Activated naive CD4-positive, alpha-beta T cell treated with anti-CD3 and anti-CD28 coated beads, Interleukin-2, amount 50 U/mL, for 24 hours (primary cell): Measurements from ENCODE around the gene DOK6.

ENCODE experiments used
- H3K27ac Mint-ChIP-seq: one replicate; pipeline ENCODE4 v1.8.0; 2021; ENCODE audit warnings: mild to moderate bottlenecking, mixed read lengths
- H3K27me3 Mint-ChIP-seq: one replicate; pipeline ENCODE4 v1.8.0; 2021; ENCODE audit warnings: mixed read lengths
- H3K36me3 Mint-ChIP-seq: one replicate; pipeline ENCODE4 v1.8.0; 2021; ENCODE audit warnings: mixed read lengths
- H3K4me1 Mint-ChIP-seq: one replicate; pipeline ENCODE4 v1.8.0; 2021; ENCODE audit warnings: mixed read lengths
- H3K4me3 Mint-ChIP-seq: one replicate; pipeline ENCODE4 v1.8.0; 2021; ENCODE audit warnings: mild to moderate bottlenecking, mixed read lengths
- H3K9me3 Mint-ChIP-seq: one replicate; pipeline ENCODE4 v1.8.0; 2021; ENCODE audit warnings: mixed read lengths

DOK6 gene

DNA sequence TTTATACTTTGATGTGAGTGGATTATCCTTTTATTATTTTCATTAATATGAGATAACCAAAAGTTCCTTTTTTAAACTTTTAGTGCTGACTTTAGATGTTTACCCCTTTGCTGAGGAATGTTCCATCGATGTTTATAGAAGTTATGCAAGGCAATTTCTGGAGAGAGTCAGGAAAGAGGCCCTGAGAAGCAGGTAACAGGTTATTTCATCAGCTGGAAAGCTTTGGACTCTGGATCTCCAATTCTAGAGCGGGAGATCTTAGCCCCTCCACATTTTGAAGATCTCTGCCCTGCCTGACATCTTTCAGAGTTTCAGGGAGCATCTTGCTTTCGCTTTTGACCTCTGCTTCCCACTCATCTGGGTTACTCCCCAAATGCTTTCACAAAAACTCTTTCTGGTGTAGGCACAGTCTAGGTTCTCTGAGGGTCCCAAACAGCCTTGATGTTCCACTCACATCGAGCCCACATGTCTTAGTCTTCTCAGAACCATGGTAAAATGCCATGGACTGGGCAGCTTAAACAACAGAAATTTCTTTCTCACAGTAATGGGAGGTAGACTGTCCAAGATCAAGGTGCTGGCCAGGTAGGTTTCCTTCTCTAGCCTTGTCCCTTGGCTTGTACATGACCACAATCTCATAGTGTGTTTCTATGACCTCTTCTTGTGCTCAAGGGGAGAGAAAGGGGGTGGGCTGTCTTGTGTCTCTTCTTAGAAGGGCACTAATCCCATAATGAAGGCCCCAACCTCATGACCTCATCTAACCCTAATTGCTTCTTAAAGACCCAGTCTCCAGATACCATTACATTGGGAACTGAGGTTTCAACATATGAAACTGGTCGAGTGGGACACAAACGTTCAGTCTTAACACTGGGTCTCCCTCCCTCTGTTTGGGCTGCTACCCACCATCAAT, 87.1 kb downstream of the DOK6 start:
- no peak overlapping the region for H3K4me3 Mint-ChIP-seq
- no peak overlapping the region for H3K27ac Mint-ChIP-seq
- no peaks in the 10 kb centered on the region for H3K9me3 Mint-ChIP-seq
- H3K27me3 Mint-ChIP-seq = peaks cover 11% of the 10 kb centered on the region
- H3K4me1 Mint-ChIP-seq = no peaks in the 10 kb centered on the region
- H3K36me3 Mint-ChIP-seq = no peaks in the 10 kb centered on the region

DNA sequence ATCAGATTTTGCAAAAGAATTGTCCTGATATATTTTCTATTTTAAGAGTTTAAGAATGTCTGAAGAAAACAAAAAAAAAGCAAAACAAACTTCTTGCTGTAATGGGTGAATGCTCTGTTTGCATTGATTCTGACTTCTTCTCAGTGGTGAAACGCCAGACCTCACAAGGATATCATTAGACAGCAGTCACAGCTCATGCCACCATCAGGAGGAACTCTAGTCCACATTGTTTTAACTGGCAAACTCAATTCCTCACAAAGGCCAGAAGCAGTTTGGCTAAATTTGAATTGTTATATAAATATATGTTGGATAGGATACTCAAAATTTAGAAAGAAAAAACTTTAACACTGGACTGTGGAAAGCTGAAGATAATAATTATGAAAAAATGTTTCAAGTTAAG, 89.4 kb downstream of the DOK6 start:
- Mint-ChIP-seq H3K36me3 (no peaks in the 10 kb centered on the region), H3K4me3 (no peak overlapping the region), H3K9me3 (no peaks in the 10 kb centered on the region), H3K27ac (no peak overlapping the region), H3K4me1 (no peaks in the 10 kb centered on the region), H3K27me3 (peaks cover 5% of the 10 kb centered on the region)

DNA sequence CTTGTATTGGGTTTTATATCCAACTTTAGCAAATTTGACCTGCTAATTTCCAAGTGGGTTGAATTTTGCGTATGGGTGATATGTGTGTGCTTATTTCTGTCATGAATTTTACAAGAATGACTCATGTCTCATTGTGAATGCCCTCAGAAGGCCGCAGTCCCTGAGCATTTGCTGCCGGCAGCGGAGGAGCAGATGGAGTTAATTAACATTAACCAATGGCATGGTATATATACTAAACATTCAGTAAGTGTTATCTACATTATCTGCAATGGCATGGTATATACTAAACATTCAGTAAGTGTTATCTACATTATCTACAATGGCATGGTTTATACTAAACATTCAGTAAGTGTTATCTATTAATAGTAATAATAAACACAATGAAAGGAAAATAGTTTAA, 90.1 kb downstream of the DOK6 start:
- Mint-ChIP-seq H3K27ac (no peak overlapping the region), H3K4me3 (no peak overlapping the region), H3K27me3 (peaks cover 3% of the 10 kb centered on the region), H3K4me1 (no peaks in the 10 kb centered on the region), H3K36me3 (no peaks in the 10 kb centered on the region), H3K9me3 (no peaks in the 10 kb centered on the region)

DNA sequence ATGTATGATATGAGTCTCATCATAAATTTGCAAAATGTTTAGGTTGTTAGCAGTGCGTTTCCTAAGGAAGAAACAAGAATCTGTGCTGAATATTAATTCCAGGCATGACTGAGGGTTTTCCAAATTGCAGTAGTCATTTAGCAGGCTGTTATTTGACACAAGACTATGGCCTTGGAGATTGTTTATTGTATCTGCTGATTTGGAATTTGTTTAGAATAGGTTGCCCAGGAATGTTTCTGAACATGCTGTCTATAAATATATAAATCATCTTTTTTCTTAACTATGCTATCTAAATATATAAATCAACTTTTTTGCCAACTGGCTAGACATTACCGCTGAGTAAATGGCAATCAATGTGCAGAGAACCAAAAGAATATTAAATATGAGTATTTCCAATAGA, 90.9 kb downstream of the DOK6 start:
- no peaks in the 10 kb centered on the region for H3K36me3 Mint-ChIP-seq
- peaks cover 3% of the 10 kb centered on the region for H3K27me3 Mint-ChIP-seq
- H3K4me1 Mint-ChIP-seq = no peaks in the 10 kb centered on the region
- no peaks in the 10 kb centered on the region for H3K9me3 Mint-ChIP-seq
- no peak overlapping the region for H3K27ac Mint-ChIP-seq
- no peak overlapping the region for H3K4me3 Mint-ChIP-seq

DNA sequence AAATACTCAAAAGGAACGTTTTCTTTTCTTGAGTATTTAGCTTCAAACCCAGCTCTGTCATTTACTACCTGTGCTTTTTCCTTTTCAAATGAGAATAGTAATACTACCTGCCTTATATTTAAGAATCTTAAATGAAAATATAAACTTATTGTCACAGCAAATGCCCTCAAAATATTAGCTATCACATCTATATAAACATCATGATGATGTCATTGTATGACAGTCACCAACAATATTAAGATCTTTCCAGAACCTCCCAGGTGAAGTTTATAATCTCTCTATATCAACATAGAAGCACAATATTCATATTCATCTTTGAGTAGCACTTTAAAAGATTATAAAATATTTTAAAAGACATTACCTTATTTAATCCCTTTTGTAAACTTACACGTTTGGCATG, 92.2 kb downstream of the DOK6 start:
- H3K9me3 Mint-ChIP-seq = no peaks in the 10 kb centered on the region

DNA sequence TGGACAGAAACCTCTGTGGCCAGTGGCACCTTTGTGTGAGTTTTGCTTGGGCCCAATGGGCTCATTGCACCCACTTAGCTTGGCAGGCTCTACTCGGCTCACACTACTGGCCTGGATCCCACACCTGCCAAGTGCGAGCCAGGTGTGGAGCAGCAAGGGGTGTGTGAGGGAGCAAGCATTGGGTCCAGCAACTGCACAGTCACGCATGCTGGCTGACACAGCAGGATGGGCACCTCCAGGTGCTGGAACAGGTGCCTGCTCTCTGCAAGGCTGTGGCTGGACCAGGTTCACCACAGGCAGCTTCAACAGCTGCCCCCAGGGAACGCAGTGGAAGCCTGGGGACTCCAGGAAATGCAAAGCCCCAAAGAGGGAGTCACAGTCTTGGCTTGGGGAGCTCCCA, 94.2 kb downstream of the DOK6 start:
- Mint-ChIP-seq H3K27ac (no peak overlapping the region), H3K27me3 (peaks cover 1% of the 10 kb centered on the region), H3K9me3 (no peaks in the 10 kb centered on the region), H3K4me1 (no peaks in the 10 kb centered on the region), H3K36me3 (no peaks in the 10 kb centered on the region), H3K4me3 (no peak overlapping the region)

More for the DNA sequence above, 92.2 kb downstream of the DOK6 start:
- H3K27me3 Mint-ChIP-seq = no peaks in the 10 kb centered on the region
- no peak overlapping the region for H3K27ac Mint-ChIP-seq
- no peaks in the 10 kb centered on the region for H3K36me3 Mint-ChIP-seq
- no peaks in the 10 kb centered on the region for H3K4me1 Mint-ChIP-seq
- H3K4me3 Mint-ChIP-seq = no peak overlapping the region

DNA sequence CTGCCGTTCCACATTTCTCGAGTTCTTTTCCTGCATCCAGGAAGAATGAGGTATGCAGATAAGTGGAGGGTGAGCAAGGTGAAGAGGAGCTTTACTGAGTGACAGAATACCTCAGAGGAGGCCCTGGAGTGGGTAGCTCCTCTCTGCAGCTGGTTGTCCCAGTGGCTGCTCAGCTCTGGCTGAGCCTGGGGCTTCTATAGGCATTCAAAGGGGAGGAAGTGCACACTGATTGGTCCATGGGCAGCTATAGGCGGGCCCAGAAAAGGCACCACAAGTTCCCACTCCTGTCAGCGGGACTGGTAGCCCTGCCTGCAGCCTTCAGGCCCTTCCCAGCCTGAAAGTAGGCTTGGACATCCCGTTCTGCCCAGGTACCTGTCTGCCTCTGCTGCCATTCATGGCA, 94.7 kb downstream of the DOK6 start:
- H3K9me3 Mint-ChIP-seq = no peaks in the 10 kb centered on the region
- no peaks in the 10 kb centered on the region for H3K36me3 Mint-ChIP-seq
- H3K27ac Mint-ChIP-seq = no peak overlapping the region
- no peak overlapping the region for H3K4me3 Mint-ChIP-seq
- no peaks in the 10 kb centered on the region for H3K4me1 Mint-ChIP-seq
- peaks cover 6% of the 10 kb centered on the region for H3K27me3 Mint-ChIP-seq

DNA sequence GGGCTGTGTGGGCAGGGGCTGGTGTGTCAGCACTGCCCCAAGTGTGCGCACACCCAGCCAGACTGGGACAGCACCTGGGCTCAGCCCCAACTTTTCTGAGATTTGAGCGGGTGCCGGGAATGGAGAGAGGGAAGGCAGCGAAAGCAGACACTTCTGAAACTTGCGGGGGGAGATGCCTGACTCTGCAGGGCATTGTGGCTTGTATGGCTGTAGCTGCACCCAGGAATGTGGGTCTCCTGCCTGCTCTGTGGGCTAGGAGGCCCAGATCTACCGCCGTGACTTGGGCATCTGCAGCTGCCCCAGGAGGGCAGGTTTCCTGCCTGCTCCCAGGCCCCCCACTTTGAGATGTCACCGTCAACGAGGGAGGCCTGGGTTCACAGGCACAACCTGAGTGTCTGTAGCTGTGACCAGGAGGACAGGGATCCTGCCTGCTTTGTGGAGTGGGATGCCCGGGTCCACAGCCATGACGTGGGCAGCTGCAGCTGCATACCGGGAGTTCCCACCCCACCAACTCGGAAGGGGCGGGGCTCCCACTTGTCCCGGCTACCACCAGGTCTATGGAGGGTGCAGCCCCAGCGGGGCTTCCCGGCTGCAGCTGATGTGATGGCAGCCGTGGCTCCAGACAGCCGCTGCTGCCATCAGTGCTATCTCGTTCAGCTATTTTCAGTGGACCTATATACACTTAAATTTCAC, 95.3 kb downstream of the DOK6 start:
- no peak overlapping the region for H3K27ac Mint-ChIP-seq
- no peaks in the 10 kb centered on the region for H3K36me3 Mint-ChIP-seq
- no peak overlapping the region for H3K4me3 Mint-ChIP-seq
- H3K4me1 Mint-ChIP-seq = no peaks in the 10 kb centered on the region
- peaks cover 6% of the 10 kb centered on the region for H3K27me3 Mint-ChIP-seq
- no peaks in the 10 kb centered on the region for H3K9me3 Mint-ChIP-seq

DNA sequence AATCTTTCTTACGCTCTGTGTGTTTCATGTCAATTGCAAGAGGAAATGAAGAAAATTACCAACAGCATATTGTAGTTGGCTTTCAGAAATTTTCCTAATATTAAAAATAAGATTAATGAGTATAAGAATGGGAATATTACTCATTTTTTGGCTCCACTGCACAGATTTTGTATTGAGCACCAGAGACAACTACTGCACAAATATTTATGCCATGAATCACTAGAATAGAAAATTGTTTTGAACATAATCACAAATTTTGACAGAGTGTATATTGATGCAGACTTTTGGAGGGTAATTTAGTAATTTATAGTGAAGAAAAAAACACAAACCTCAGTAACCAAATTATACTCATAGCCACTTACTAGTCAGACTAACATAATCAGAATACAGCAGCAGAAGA, 118.3 kb downstream of the DOK6 start:
- Mint-ChIP-seq H3K36me3 (no peaks in the 10 kb centered on the region), H3K4me3 (no peak overlapping the region), H3K27ac (no peak overlapping the region), H3K27me3 (peaks cover 2% of the 10 kb centered on the region), H3K4me1 (no peaks in the 10 kb centered on the region), H3K9me3 (no peaks in the 10 kb centered on the region)

DNA sequence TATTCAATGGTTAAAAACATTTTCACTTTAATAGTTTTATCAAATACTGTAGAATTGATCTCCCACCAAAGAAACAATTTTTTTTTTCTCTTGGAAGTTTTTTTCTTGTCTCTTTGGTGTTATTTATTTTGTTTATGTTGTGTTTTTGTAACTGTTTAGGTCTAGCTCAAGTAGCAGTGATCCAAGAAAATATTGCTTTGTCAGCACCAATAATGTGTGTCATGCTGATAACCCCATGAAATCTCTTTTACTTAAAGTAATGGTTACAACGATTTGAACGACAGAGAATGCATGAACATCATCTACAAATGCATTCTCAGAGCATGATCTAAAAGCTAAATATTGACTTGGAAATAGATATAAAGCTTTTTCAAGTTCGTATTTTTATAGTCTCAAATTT, 122.9 kb downstream of the DOK6 start:
- Mint-ChIP-seq H3K27me3 (peaks cover 4% of the 10 kb centered on the region), H3K27ac (no peak overlapping the region), H3K4me1 (no peaks in the 10 kb centered on the region), H3K36me3 (no peaks in the 10 kb centered on the region), H3K4me3 (no peak overlapping the region), H3K9me3 (no peaks in the 10 kb centered on the region)

DNA sequence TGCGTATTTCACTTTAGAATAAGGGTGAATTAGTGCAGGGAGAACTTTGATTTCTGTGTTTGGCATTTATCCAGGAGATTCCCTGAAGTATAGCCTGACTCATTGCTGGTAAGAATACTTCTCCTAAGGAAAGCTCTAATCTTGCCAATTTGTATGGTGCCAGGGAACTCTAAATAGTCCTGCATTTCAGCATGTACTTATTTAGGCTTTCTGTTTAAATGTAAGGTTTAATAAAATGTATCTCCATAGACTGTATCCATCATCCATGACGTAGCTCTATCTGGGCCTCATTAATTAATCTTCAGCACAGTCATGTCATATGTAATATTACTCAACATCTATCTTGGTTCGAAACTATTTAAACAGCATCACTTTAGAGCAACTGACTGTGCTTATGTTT, 127.7 kb downstream of the DOK6 start:
- H3K4me1 Mint-ChIP-seq = no peaks in the 10 kb centered on the region
- H3K4me3 Mint-ChIP-seq = no peak overlapping the region
- H3K27ac Mint-ChIP-seq = no peak overlapping the region
- H3K27me3 Mint-ChIP-seq = peaks cover 2% of the 10 kb centered on the region
- no peaks in the 10 kb centered on the region for H3K36me3 Mint-ChIP-seq
- H3K9me3 Mint-ChIP-seq = no peaks in the 10 kb centered on the region

DNA sequence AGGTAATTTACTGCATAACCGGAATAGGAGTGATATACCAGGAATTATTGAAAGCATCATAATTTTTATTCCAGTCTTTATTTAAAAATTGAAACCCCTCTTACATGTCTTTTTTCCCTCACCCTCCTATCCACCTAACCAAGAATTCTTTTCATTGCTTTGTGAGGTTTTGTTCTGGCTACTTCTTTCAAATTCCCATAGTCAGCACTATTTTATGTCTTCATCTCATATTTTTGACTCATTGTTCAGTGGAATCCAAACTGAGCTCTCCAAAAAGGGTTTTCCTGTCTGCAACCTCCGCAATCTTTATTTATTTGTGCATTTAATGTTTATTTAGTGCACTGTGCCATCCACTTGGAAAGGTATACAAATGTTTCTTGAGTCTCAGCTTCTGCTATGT, 128.5 kb downstream of the DOK6 start:
- H3K4me1 Mint-ChIP-seq = no peaks in the 10 kb centered on the region
- no peak overlapping the region for H3K27ac Mint-ChIP-seq
- no peak overlapping the region for H3K4me3 Mint-ChIP-seq
- H3K9me3 Mint-ChIP-seq = no peaks in the 10 kb centered on the region
- peaks cover 2% of the 10 kb centered on the region for H3K27me3 Mint-ChIP-seq
- no peaks in the 10 kb centered on the region for H3K36me3 Mint-ChIP-seq

DNA sequence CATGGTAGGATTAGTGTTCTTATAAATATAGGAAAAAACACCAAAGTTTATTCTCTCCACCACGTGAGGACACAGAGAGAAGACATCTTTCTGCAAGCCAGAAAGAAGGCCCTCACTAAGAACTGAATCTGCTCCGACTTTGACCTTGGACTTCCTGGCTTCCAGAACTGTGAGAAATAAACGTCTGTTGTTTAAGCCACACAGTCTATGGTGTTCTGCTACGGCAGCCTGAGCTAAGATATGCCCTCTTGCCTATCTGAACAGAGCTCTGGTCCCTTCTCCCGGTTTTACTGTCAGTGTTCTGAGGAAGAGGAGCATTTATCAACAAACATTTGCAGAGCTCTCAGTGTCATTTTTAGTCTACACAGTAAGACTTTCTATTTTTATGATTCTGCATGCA, 131.3 kb downstream of the DOK6 start:
- Mint-ChIP-seq H3K4me1 (no peaks in the 10 kb centered on the region), H3K27ac (no peak overlapping the region), H3K36me3 (no peaks in the 10 kb centered on the region), H3K9me3 (no peaks in the 10 kb centered on the region), H3K27me3 (peaks cover 2% of the 10 kb centered on the region), H3K4me3 (no peak overlapping the region)

DNA sequence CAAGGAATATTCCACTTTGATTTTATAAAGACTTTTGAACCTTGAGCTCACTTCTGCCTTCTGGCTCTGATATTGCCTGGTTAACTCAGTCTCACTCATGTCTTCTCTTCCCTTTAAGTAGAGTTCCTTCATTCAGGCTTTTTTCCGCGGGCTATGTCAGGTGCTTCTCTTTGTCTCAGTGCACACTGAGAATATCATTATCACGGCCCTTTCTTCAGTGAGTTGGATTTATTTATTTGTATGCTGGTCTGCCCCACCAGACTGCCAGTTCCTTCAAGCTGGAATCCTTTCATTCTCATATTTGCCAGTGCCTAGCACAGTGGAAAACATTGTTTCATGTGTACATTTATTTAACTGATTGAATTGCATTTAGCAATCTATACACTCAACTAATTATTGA, 136.5 kb downstream of the DOK6 start:
- H3K27me3 Mint-ChIP-seq = peaks cover 9% of the 10 kb centered on the region
- H3K27ac Mint-ChIP-seq = no peak overlapping the region
- H3K36me3 Mint-ChIP-seq = no peaks in the 10 kb centered on the region
- H3K4me3 Mint-ChIP-seq = no peak overlapping the region
- H3K4me1 Mint-ChIP-seq = no peaks in the 10 kb centered on the region
- H3K9me3 Mint-ChIP-seq = no peaks in the 10 kb centered on the region

DNA sequence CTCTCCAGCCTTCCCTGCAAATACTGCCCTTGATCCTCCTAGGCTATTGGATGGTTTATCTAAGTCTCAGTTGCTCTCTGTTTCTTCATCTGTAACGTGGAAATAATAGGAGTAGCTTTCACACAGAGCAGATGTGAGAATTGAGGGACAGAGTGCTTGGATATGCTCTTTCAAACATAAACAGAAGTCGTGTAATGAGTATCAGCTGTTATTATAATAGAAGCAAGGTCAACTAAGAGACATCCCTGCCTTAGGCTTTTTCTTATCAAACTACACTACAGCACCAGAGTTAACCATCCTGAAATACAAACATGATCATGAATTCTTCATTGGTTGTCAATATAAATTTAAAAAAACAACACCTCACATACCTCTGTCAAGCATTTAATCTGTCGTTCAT, 138.2 kb downstream of the DOK6 start:
- Mint-ChIP-seq H3K9me3 (no peaks in the 10 kb centered on the region), H3K27ac (no peak overlapping the region), H3K4me1 (no peaks in the 10 kb centered on the region), H3K4me3 (no peak overlapping the region), H3K27me3 (peaks cover 12% of the 10 kb centered on the region), H3K36me3 (no peaks in the 10 kb centered on the region)

DNA sequence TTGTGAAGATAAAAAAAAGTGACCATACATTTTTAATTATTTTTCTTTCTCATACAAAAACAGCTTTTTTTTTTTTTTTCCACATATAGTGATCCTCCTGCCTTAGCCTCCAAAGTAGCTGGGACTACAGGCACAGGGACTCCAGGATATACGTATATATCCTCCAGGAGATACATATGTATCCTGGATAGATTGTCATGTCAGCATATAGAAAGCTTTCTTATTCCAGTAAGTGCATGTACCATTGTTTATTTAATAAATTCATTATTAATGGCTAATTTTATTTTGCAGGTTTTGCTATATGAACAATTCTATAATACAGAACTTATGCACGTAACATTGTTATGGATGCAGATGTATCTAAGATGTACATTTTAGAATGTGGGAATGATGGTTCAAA, 138.7 kb downstream of the DOK6 start:
- no peak overlapping the region for H3K27ac Mint-ChIP-seq
- H3K4me3 Mint-ChIP-seq = no peak overlapping the region
- H3K36me3 Mint-ChIP-seq = no peaks in the 10 kb centered on the region
- peaks cover 12% of the 10 kb centered on the region for H3K27me3 Mint-ChIP-seq
- no peaks in the 10 kb centered on the region for H3K4me1 Mint-ChIP-seq
- no peaks in the 10 kb centered on the region for H3K9me3 Mint-ChIP-seq
